Effector CD4-positive, alpha-beta T cell (primary cell): Measurements from ENCODE around the gene LIMCH1.

Experiments used
- DNase-seq: peaks from one replicate; pipeline ENCODE4 v3.0.0-alpha.2; 2020

Gene LIMCH1

GRCh38 chr4:41530741-41531140, 7.2 kb upstream of the LIMCH1 start:
- no peak for DNase-seq

GRCh38 chr4:41532336-41532735, 5.6 kb upstream of the LIMCH1 start:
- DNase-seq: no peak

GRCh38 chr4:41532882-41533281, 5.1 kb upstream of the LIMCH1 start:
- no peak for DNase-seq

- DNase-seq: no peak
Measured at GRCh38 chr4:41533680-41534079, 4.3 kb upstream of the LIMCH1 start.

GRCh38 chr4:41534404-41534803, 3.6 kb upstream of the LIMCH1 start:
- no peak for DNase-seq

- no peak for DNase-seq
Measured at GRCh38 chr4:41535911-41536371, 2.0 kb upstream of the LIMCH1 start.

- no peak for DNase-seq
Measured at GRCh38 chr4:41537292-41537890, 566 bp upstream of the LIMCH1 start.

- no peak for DNase-seq
Measured at GRCh38 chr4:41538887-41539498, 1.0 kb downstream of the LIMCH1 start.

- no peak for DNase-seq
Measured at GRCh38 chr4:41539711-41540110, 1.8 kb downstream of the LIMCH1 start.

GRCh38 chr4:41540687-41541086, 2.7 kb downstream of the LIMCH1 start:
- no peak for DNase-seq

GRCh38 chr4:41541687-41542094, 3.7 kb downstream of the LIMCH1 start:
- no peak for DNase-seq

GRCh38 chr4:41542526-41543275, 4.7 kb downstream of the LIMCH1 start:
- no peak for DNase-seq

- DNase-seq: no peak
Measured at GRCh38 chr4:41545238-41545637, 7.3 kb downstream of the LIMCH1 start.

GRCh38 chr4:41546638-41547037, 8.7 kb downstream of the LIMCH1 start:
- DNase-seq: no peak

GRCh38 chr4:41548305-41548880, 10.4 kb downstream of the LIMCH1 start:
- no peak for DNase-seq

- DNase-seq: no peak
Measured at GRCh38 chr4:41549478-41549877, 11.5 kb downstream of the LIMCH1 start.

- no peak for DNase-seq
Measured at GRCh38 chr4:41550308-41550707, 12.4 kb downstream of the LIMCH1 start.

GRCh38 chr4:41551536-41551935, 13.6 kb downstream of the LIMCH1 start:
- no peak for DNase-seq

- DNase-seq: no peak
Measured at GRCh38 chr4:41554905-41555304, 16.9 kb downstream of the LIMCH1 start.

- no peak for DNase-seq
Measured at GRCh38 chr4:41556526-41556925, 18.6 kb downstream of the LIMCH1 start.

- no peak for DNase-seq
Measured at GRCh38 chr4:41559940-41560516, 22.1 kb downstream of the LIMCH1 start.

GRCh38 chr4:41561244-41561643, 23.3 kb downstream of the LIMCH1 start:
- DNase-seq: no peak

GRCh38 chr4:41567186-41567585, 29.2 kb downstream of the LIMCH1 start:
- no peak for DNase-seq
